Neural cell (in vitro differentiated cells): ENCODE data around the gene DUSP7.

ENCODE experiments used
- EP300 ChIP-seq: fragments of 450-650 bp; conservative IDR thresholded peaks from 2 replicates; pipeline ENCODE4 v1.6.1; 2014; ENCODE audit warnings: antibody characterized with exemption, mild to moderate bottlenecking, moderate library complexity; ENCODE audit not compliant: poor library complexity, severe bottlenecking
- MXI1 ChIP-seq: fragments of 450-650 bp; conservative IDR thresholded peaks from 2 replicates; pipeline ENCODE4 v1.6.1; 2014; ENCODE audit warnings: antibody characterized with exemption, mild to moderate bottlenecking; ENCODE audit not compliant: poor library complexity, severe bottlenecking
- POLR2AphosphoS5 ChIP-seq: IDR thresholded peaks from 2 replicates; pipeline ENCODE4 v1.6.1; 2012
- RAD21 ChIP-seq: fragments of 450-650 bp; conservative IDR thresholded peaks from 2 replicates; pipeline ENCODE4 v1.6.1; 2014; ENCODE audit warnings: antibody characterized with exemption, mild to moderate bottlenecking, moderate library complexity
- REST ChIP-seq: IDR thresholded peaks from 2 replicates; pipeline ENCODE4 v1.6.1; 2012; ENCODE audit warnings: borderline replicate concordance
- TAF1 ChIP-seq: IDR thresholded peaks from 2 replicates; pipeline ENCODE4 v1.6.1; 2012; ENCODE audit warnings: low read depth
- TF ChIP-seq, protein P1 (sequence below): fragments of 450-650 bp; IDR thresholded peaks from 2 replicates; pipeline ENCODE4 v1.5.1; 2014; ENCODE audit warnings: antibody characterized with exemption, mild to moderate bottlenecking, moderate library complexity; ENCODE audit not compliant: poor library complexity, severe bottlenecking

DNA sequence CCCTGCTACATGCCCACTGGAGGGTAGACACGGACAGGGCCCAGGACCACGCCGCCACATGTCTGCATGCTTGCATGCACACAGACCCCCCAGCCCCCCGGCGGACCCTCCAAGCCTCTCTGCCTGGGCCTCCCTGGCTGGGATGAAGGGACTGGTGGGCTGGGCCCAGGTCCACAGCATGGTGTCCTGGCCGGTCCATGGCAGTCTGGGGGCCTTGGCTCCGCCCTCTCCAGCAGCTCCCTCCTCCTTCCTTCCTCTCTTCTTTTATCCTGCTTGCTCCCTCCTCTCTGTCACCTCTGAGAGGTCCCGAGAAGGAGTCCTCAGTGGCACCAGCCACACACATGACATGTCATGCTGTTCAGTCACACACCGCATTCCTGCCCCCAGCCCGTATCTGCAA lies 24.5 kb downstream of the DUSP7 start:
- TF ChIP-seq RAD21 (no peak), TAF1 (no peak), EP300 (no peak), MXI1 (no peak), POLR2AphosphoS5 (no peak), REST (no peak)
- TF ChIP-seq, protein P1, sequence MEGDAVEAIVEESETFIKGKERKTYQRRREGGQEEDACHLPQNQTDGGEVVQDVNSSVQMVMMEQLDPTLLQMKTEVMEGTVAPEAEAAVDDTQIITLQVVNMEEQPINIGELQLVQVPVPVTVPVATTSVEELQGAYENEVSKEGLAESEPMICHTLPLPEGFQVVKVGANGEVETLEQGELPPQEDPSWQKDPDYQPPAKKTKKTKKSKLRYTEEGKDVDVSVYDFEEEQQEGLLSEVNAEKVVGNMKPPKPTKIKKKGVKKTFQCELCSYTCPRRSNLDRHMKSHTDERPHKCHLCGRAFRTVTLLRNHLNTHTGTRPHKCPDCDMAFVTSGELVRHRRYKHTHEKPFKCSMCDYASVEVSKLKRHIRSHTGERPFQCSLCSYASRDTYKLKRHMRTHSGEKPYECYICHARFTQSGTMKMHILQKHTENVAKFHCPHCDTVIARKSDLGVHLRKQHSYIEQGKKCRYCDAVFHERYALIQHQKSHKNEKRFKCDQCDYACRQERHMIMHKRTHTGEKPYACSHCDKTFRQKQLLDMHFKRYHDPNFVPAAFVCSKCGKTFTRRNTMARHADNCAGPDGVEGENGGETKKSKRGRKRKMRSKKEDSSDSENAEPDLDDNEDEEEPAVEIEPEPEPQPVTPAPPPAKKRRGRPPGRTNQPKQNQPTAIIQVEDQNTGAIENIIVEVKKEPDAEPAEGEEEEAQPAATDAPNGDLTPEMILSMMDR = no peak
